Panc1 (cell line): ENCODE measurements around the gene TXK. TPM values are rescaled to one million over a fixed set of nuclear protein-coding genes. Genes with fewer than 3 reads are reported as not detected.

Source experiments
- ATAC-seq: fragments of 200-7000 bp; cut with Tn5 transposase; 2 replicates; pipeline ENCODE4 v1.9.1; 2020; ENCODE audit warnings: mild to moderate bottlenecking, moderate library complexity
- BruUV-seq: library from RNA; stranded (reverse); fragments of 400-500 nt; replicated peaks from 2 replicates; lab custom pipeline; 2021; lab: Mats Ljungman, UMichigan
- CTCF ChIA-PET: fragments of 300-600 bp; sonication (Branson Sonifier 250); formaldehyde crosslinking; loops from one replicate; lab custom pipeline; 2022; ENCODE audit warnings: antibody characterized with exemption; lab: Charles Lee
- POLR2A ChIA-PET: fragments of 300-600 bp; sonication (Branson Sonifier 250); formaldehyde crosslinking; loops from one replicate; lab custom pipeline; 2022; ENCODE audit warnings: antibody characterized with exemption; lab: Charles Lee
- DNase-seq: peaks from one replicate; pipeline ENCODE4 v3.0.0-alpha.2; 2010; ENCODE audit warnings: low read depth, low spot score
- H3K27ac ChIP-seq: 2 replicates; pipeline ENCODE4 v1.5.1; 2011; ENCODE audit warnings: mild to moderate bottlenecking, low read length, inconsistent platforms
- H3K27me3 ChIP-seq: fragments of 200-500 bp; sonication (Bioruptor generic); 2 replicates; pipeline ENCODE4 v1.6.0; 2014; ENCODE audit warnings: low read length, inconsistent platforms; ENCODE audit not compliant: control insufficient read depth, insufficient read depth
- H3K36me3 ChIP-seq: fragments of 200-500 bp; sonication (Bioruptor generic); 2 replicates; pipeline ENCODE4 v1.5.1; 2014; ENCODE audit warnings: inconsistent platforms, mild to moderate bottlenecking, low read length, moderate library complexity; ENCODE audit not compliant: control insufficient read depth, insufficient read depth
- H3K4me1 ChIP-seq: 2 replicates; pipeline ENCODE4 v1.5.1; 2011; ENCODE audit warnings: inconsistent platforms, mild to moderate bottlenecking, low read length, moderate library complexity; ENCODE audit not compliant: control insufficient read depth, insufficient read depth
- H3K4me3 ChIP-seq, 2 experiments: 2 replicates each; pipeline ENCODE4 v1.5.1; 2011 to 2012; ENCODE audit warnings: low read depth in 2 of 2, low read length in 2 of 2, mild to moderate bottlenecking in 2 of 2, inconsistent platforms in 1 of 2, moderate library complexity in 1 of 2
- H3K9me3 ChIP-seq: fragments of 200-500 bp; sonication (Bioruptor generic); 2 replicates; pipeline ENCODE4 v1.5.1; 2014; ENCODE audit warnings: low read depth, mild to moderate bottlenecking, inconsistent platforms, low read length, moderate library complexity; ENCODE audit not compliant: control insufficient read depth, insufficient read depth
- POLR2AphosphoS5 ChIP-seq: IDR thresholded peaks from 2 replicates; pipeline ENCODE4 v1.6.1; 2012; ENCODE audit warnings: mild to moderate bottlenecking, low read depth, low read length, moderate library complexity
- REST ChIP-seq, 2 experiments: IDR thresholded peaks; 2 replicates each; pipeline ENCODE4 v1.6.1; 2011 to 2012; ENCODE audit warnings: low read depth in 2 of 2, control low read depth in 1 of 2, low read length in 1 of 2, mild to moderate bottlenecking in 1 of 2, moderate library complexity in 1 of 2; ENCODE audit not compliant: insufficient read depth in 1 of 2
- SIN3A ChIP-seq: IDR thresholded peaks from 2 replicates; pipeline ENCODE4 v1.6.1; 2012; ENCODE audit warnings: low read depth, mild to moderate bottlenecking, low read length, moderate library complexity, borderline replicate concordance; ENCODE audit not compliant: insufficient read depth
- TCF7L2 ChIP-seq: IDR thresholded peaks from 2 replicates; pipeline ENCODE4 v1.6.1; 2011; ENCODE audit warnings: mild to moderate bottlenecking, low read depth, low read length, inconsistent platforms
- in situ Hi-C: cut with HindIII; loops from 2 replicates; pipeline ENCODE4 v1.10.0; 2016; ENCODE audit warnings: low sequenced_read_pairs, low pct_unique_long_range_greater_than_20kb
- intact Hi-C: fragments of 100-400 bp; cut with micrococcal nuclease; formaldehyde crosslinking; loops from one replicate; pipeline ENCODE4 v1.10.0; 2022; ENCODE audit not compliant: unreplicated experiment
- total RNA-seq: library from RNA; stranded (reverse); gene quantifications from one replicate; pipeline ENCODE4 v1.2.1, GENCODE V29; 2021; ENCODE audit not compliant: unreplicated experiment
- TF ChIP-seq, protein P1 (sequence below): fragments of 450-650 bp; IDR thresholded peaks from 2 replicates; pipeline ENCODE4 v1.5.1; 2017; ENCODE audit warnings: mild to moderate bottlenecking

TXK gene
- total RNA-seq, 1 experiment from 2014 or later: 0.26 TPM

- H3K27me3 ChIP-seq: no peaks in the 10 kb centered on the region
- ChIA-PET POLR2A (no interaction called here), CTCF (no interaction called here)
- H3K9me3 ChIP-seq: no peaks in the 10 kb centered on the region
- DNase-seq: no peak
- in situ Hi-C loops (no loop called here), intact Hi-C loops (no loop called here)
- no peak overlapping the region for H3K27ac ChIP-seq
- no peaks in the 10 kb centered on the region for H3K36me3 ChIP-seq
- H3K4me1 ChIP-seq: peaks cover 2% of the 10 kb centered on the region; the same call in 1 of the 2 replicates
- ATAC-seq: no peak
- no TSS peak for BruUV-seq
- TF ChIP-seq POLR2AphosphoS5 (no peak), TCF7L2 (no peak), REST (IDR thresholded peaks at IDR 0.05; ENCODE audit: insufficient read depth in 1 of 2, low read depth in 2 of 2, low read length in 1 of 2) (no peak)
- H3K4me3 ChIP-seq: no peak overlapping the region
Observed at GRCh38 chr4:48078862-48079655, 55.0 kb downstream of the TXK start.

DNA sequence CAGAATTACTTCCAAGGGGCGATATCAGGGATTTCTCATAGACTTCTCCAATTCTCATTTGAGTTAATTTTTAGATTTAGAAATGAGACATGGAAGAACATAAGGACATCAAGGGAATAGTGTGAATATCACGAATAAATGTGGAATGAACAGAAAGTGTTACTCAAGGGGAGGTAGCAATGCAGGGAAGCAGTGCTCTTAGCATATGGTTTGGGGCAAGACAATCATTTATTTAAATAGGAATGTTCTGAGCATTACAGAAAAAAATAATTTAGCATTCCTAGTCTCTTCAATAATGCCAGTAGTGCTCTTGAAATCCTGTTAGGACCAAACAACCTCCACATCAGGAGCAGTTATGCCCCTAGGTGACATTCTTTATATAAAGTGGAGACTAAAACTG, 55.6 kb downstream of the TXK start:
- no peaks in the 10 kb centered on the region for H3K9me3 ChIP-seq
- no peaks in the 10 kb centered on the region for H3K27me3 ChIP-seq
- no peak for DNase-seq
- in situ Hi-C loops: no loop called here
- peaks cover 2% of the 10 kb centered on the region; the same call in 1 of the 2 replicates for H3K4me1 ChIP-seq
- H3K27ac ChIP-seq: no peak overlapping the region
- ATAC-seq: no peak
- ChIA-PET POLR2A (no interaction called here), CTCF (no interaction called here)
- H3K36me3 ChIP-seq: no peaks in the 10 kb centered on the region
- no TSS peak for BruUV-seq
- no peak overlapping the region for H3K4me3 ChIP-seq
- TF ChIP-seq REST (IDR thresholded peaks at IDR 0.05; ENCODE audit: insufficient read depth in 1 of 2, low read depth in 2 of 2, low read length in 1 of 2) (no peak), TCF7L2 (no peak), POLR2AphosphoS5 (no peak), SIN3A (no peak)
- TF ChIP-seq, protein P1, sequence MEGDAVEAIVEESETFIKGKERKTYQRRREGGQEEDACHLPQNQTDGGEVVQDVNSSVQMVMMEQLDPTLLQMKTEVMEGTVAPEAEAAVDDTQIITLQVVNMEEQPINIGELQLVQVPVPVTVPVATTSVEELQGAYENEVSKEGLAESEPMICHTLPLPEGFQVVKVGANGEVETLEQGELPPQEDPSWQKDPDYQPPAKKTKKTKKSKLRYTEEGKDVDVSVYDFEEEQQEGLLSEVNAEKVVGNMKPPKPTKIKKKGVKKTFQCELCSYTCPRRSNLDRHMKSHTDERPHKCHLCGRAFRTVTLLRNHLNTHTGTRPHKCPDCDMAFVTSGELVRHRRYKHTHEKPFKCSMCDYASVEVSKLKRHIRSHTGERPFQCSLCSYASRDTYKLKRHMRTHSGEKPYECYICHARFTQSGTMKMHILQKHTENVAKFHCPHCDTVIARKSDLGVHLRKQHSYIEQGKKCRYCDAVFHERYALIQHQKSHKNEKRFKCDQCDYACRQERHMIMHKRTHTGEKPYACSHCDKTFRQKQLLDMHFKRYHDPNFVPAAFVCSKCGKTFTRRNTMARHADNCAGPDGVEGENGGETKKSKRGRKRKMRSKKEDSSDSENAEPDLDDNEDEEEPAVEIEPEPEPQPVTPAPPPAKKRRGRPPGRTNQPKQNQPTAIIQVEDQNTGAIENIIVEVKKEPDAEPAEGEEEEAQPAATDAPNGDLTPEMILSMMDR: no peak
- intact Hi-C loops: no loop called here
